ENCODE measurements around the gene JAKMIP2.
"Not testable (repeated sequence)": the region's sequence is repeated elsewhere in the genome, so short reads cannot be mapped to it uniquely, and the experiment has no call there.

The JAKMIP2 gene

DNA sequence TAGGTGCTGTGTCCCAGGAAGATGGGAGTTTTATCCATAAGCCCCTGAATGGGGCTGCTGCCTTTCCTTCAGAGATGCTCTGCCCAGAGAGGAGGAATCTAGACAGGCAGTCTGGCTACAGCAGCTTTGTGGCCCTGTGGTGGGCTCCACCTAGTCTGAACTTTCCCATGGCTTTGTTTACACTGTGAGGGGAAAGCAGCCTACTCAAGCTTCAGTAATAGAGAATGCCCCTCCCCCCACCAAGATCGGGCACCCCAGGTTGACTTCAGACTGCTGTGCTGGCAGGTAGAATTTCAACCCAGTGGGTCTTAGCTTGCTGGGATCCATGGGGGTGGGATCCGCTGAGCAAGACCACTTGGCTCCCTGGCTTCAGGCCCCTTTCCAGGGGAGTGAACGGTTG lies 171.7 kb downstream of the JAKMIP2 start:
- no peak for DNase-seq (ENCODE audit: low read depth)

DNA sequence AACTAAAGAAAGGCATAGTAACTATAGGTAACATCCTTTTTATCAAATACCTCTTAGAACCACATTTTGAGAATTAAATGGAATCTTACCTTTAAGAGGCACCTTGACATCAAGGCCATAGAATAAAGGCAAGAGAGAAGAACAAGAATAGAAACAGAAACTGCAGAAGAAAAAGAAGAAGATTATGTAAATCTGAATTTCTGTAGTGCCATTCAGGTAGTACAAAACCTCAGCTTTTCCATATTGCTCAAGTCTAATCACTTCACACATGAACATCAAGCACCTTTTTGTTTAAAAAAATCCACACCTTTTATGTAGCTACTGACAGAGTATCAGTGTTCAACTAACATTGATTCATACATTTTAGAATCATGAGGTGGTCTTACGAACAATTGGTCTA lies 180.9 kb downstream of the JAKMIP2 start:
- DNase-seq (ENCODE audit: low read depth), result no peak

- no peak for DNase-seq (ENCODE audit: low read depth)
These were observed 191.4 kb downstream of the JAKMIP2 start for GRCh38 chr5:147591120-147591519.

- no peak for DNase-seq (ENCODE audit: low read depth)
These were observed 192.4 kb downstream of the JAKMIP2 start for GRCh38 chr5:147590096-147590495.

DNA sequence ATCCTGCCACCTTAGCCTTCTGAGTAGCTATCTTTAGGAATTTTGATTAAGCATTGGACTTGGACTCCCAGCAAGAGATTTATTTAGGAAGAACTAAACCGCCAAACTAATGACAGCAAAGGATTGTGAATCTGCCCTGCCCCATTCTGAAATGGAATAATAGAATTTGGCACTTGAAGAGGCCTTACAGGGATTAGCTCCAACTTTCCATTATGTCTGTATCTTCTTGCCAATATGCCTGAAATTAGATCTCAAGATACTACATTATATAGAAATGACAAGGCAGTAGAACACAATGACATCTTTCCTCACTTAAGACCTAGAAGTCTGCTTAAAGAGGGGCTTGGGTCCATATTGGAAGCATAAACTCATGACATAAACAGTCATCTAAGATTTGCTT lies 195.7 kb downstream of the JAKMIP2 start:
- no peak for DNase-seq (ENCODE audit: low read depth)

GRCh38 chr5:147586221-147586620 lies 196.3 kb downstream of the JAKMIP2 start:
- DNase-seq (ENCODE audit: low read depth), result no peak

- not testable (repeated sequence) for DNase-seq (ENCODE audit: low read depth)
These were observed 200.3 kb downstream of the JAKMIP2 start for GRCh38 chr5:147582272-147582671.

DNA sequence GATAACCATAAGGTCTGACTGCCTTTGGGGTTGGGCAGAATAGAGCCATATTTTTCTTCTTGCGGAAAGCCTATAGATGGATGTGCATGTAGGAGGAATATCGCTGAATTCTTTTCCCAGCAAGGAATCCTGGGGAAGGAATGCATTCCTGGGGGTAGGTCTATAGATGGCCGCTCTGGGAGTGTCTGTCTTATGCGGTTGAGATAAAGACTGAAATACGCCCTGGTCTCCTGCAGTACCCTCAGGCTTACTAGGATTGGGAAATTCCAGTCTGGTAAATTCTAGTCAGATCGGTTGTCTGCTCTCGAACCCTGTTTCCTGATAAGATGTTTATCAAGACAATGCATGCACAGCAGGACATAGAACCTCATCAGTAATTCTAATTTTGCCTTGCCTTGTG lies 202.1 kb downstream of the JAKMIP2 start:
- not testable (repeated sequence) for DNase-seq (ENCODE audit: low read depth)

DNA sequence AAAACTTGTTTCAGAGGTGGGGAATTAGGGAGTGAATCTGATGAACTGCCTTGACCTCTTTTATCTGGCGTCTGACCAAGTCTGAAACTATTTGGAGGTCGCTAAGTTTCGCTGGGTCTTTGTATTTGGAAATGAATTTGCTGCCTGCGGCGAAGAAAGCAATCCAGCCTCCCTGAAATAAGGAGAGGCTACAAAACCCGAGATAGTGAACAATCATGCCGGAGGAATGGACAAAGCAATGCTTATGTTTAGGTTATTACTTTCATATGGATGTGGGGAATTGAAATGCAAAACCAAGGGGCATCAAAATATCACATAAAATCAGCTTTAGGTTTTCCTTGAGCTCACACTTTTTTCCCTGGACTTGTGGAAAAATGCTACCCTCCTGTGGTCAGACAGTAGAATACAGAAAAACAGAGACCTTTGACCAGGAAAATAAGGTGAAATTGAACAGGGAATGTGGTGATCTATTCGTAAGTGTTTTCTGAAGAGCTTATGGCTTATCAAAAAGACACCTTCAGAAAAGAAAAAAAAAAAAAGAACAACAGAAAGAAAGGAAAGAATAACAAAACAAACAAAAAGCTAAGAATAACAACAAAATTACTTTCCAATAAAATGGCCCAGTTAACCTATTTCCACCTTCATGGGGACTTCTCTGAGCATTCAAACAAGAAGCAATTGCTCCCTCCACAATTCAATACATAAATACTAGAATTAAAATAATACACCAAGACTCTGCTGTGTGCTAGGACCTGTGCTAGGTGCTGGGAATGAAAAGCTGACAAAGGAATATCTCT lies 204.1 kb downstream of the JAKMIP2 start:
- DNase-seq (ENCODE audit: low read depth), result peak; percentile 77

GRCh38 chr5:147576646-147577535 lies 205.6 kb downstream of the JAKMIP2 start:
- DNase-seq (ENCODE audit: low read depth), result peak; percentile 38

DNA sequence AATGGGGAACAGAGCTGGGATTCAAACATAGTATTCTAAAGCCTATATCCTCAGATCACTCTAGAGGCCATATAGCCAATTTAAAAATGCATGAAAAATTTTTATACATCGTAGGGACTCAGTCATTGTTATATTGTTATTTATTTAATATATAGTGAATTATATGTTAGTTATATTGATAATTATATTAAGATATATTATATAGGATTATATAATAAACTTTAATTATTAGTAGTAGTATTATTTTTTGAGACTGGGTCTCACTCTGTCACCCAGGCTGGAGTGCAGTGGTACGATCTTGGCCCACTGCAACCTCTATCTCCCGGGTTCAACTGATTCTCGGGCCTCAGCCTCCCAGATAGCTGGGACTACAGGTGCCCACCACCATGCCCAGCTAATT lies 206.9 kb downstream of the JAKMIP2 start:
- no peak for DNase-seq (ENCODE audit: low read depth)

- no peak for DNase-seq (ENCODE audit: low read depth)
These were observed 209.3 kb downstream of the JAKMIP2 start for GRCh38 chr5:147573211-147573610.

- DNase-seq (ENCODE audit: low read depth), result no peak
These were observed 213.7 kb downstream of the JAKMIP2 start for GRCh38 chr5:147568710-147569406.

DNA sequence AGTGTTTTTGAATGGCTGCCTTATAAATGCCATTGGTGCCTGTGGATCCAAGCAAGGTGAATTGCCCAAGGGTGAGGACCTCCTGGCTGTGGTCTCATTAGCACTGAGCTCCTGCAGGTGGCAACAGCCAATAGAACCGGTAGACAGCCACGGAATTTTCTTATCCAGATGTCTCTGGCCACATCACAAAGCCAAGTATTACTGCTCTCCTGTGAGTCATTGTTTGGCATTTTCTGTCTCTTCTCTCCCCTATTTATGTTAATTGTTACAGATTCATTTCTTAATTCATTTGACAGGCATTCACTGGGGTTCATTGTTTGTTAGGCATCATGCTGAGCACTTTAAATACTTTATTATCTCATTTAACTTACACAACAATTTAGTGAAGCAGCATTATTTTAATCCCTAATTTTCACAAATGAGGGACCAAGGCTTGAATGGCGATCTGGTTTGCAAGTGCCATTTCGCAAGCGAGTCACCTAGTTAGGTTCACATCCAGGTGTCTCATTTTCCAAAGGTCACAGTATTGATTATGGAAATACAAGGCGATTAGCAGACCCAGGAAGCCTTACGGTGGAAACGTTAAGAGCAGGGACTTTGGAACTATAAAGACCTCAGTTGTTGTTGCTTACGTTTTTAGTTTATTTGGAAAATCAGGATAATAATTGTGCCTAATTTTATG lies 214.5 kb downstream of the JAKMIP2 start:
- peak; percentile 89 for DNase-seq (ENCODE audit: low read depth)

DNA sequence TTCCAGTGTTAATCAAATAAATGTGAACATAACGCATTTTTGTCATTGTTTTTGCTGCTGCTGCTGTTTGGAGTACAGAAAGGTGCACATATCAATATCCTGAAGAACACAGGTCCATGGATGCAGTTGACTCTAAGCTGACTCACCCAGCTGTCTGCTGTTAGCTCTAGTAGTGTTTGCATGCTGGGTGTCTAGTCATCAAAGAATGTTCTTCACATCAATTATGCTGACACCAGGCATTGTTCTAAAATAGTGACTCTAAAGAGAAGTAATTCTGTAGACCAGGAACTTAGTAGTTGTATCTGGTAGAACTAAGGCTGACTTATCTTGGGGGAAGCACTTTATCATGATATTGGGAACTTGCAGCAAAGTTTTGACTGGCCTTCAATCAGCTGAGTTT lies 217.0 kb downstream of the JAKMIP2 start:
- DNase-seq (ENCODE audit: low read depth), result peak; percentile 79

GRCh38 chr5:147564124-147564486 lies 218.4 kb downstream of the JAKMIP2 start:
- DNase-seq (ENCODE audit: low read depth), result no peak

DNA sequence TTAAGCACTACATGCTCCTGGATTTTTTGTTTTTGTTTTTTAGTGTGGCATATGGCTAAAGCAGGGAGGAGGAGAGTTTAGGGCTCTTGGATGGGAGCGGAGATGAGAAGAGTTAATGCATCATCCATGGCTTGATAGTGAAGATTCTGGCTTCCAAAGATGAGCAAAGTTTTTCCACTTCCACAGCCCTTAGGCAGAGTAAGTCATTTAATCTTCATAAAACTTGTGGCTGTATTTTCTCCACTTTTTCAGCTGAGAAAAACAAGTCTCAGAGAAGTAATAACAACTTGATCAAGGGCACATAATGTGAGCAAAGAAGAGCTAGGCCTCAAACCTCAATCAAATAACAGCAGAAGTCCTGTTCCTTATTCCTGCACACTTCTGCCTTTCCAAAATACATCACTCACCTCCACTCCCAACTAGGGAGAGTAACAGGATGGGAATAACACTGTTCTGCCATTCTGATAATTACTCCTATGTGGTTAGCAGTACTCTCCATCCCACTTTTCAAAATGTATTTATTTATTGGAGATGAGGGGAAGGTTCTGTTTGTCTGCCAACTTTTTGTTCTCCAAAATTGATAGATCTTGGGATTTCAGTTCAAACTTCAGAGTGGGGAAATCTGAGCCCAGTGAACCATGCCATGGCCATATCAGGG lies 218.9 kb downstream of the JAKMIP2 start:
- no peak for DNase-seq (ENCODE audit: low read depth)

DNA sequence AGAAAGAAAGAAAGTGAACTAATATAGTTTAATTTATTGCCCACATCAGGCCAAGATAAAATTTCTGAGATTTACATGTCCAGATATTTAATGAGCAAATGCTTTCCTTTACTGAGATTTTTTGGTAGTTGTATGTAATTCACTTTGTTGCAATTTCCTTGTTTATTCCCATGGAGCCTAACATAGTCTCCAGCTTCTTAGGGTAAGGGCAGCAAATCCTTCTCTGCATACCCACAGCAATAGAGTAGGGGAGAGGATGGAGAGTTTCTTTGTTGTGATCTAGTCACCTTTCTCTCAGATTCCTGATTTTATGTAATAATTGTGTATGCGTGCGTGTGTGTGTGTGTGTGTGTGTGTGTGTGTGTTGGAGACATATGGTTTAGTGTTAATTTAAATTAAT lies 221.1 kb downstream of the JAKMIP2 start:
- no peak for DNase-seq (ENCODE audit: low read depth)

DNA sequence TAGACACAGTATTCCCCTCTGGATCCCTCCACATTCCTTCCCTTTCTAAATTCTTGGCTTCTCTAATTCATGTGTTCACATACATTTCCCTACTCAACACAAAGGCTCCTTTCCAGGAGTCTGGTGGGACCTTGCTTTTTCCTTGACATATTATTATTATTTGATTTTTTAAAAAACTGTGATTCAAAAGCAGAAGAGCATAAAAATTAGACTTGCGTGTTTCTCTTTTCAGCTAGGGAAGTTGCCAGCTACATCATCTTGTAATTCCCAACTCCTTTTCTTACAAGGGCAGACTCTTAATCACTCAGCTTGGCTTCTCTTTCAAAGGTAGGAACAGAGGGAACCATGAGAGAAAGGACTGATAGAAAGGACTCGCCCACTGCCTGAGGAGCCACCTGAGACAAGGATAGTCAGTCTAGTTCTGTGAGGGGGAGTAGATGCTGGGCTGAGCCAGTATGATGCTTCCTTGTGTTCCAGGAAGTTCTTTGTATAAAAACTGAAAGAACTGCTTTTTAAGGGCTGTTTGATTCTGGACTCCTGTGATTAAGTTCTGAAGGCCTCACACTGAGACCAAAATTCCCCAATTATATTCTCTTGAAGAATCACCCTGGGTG lies 221.7 kb downstream of the JAKMIP2 start:
- no peak for DNase-seq (ENCODE audit: low read depth)

DNA sequence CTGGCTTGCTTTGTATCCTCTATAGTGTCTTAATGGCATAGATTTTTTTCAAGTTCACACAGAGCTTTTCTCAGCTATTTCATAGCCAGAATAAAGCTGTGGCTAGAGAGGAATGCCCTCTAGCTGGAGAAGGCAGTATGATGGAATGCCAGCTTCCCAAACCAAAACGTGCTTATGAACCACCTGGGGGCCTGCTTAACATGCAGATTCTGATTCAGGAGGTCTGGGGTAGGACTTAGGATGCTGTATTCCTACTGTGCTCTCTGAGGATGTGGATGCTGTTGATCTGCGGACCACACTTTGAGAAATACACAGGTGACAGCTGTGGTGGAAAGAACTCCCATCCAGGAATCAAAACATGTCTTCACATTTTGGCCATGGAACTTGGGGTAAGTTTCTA lies 222.8 kb downstream of the JAKMIP2 start:
- no peak for DNase-seq (ENCODE audit: low read depth)

DNA sequence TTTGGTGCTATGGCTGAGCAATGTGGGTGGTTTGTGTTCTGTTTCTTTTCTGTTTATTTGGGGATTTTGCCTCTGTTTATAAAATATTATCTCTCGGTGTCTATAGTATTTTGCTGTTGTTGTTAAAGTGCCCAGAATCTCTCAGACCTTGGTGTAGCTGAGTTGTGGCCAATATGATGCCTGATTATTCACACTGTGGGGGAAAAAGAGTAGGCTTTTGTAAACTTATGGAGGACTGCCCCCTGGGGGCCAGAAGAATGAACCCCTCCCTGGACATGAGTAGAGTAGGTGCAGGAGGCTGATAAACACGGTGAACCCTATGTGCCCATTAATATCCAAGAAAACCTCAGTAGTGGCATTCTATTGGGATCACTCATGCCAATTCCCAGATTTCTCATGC lies 223.7 kb downstream of the JAKMIP2 start:
- DNase-seq (ENCODE audit: low read depth), result peak; percentile 82
